ENCODE results near the gene FOXP1. TPM values are rescaled to one million over a fixed set of nuclear protein-coding genes. Genes with fewer than 3 reads are reported as not detected.
"Not testable (repeated sequence)": the region's sequence is repeated elsewhere in the genome, so short reads cannot be mapped to it uniquely, and the experiment has no call there.

Gene FOXP1
- total and polyA plus RNA-seq, 5 experiments from 2014 or later, result 280 to 443 (median 382) TPM

- Mint-ChIP-seq H3K36me3 (peaks cover 5 to 90% (median 10%) of the 10 kb centered on the region in 3 donors), H3K4me3 (peak overlapping the region in 2 of 10 donors; percentile 30 to 50), H3K4me1 (peaks cover 45 to 92% (median 90%) of the 10 kb centered on the region in 4 donors), H3K27ac (peak overlapping the region; percentile 11 to 84 (median 72)), H3K9me3 (no peaks in the 10 kb centered on the region), H3K27me3 (no peaks in the 10 kb centered on the region)
- ATAC-seq (no peak), DNase-seq (no peak)
- POLR2A ChIA-PET, result interaction anchor here (1.2 kb wide), 1 partner anchor 35 kb away, joined by 4 read pairs; no protein-coding TSS in a partner anchor
Observed at GRCh38 chr3:71028802-71029201, 554.7 kb downstream of the FOXP1 start.

DNA sequence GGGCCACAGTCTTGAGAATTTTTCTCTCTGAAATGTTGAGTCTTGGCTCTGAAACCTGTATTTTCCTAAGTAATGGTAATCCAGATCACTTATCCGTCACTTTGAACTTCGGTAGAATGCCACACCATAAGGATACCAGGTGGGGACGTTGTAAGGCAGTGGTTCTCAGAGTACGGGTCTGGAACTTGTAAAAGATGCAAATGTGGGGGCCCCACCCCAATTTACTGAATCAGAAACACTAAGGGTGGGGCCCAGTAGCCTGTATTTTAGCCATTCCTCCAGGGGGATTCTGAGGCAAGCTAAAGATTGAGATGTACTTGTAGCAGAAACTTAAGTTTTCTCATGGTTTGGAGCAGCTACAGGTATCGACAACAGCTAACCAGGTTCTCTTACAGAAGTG, 555.3 kb downstream of the FOXP1 start:
- POLR2A ChIA-PET, result interaction anchor here (0.6 to 1.2 kb wide), 2 partner anchors 28 to 36 kb away, joined by 3 to 4 read pairs; no protein-coding TSS in a partner anchor
- DNase-seq (no peak), ATAC-seq (no peak)
- no peaks in the 10 kb centered on the region for H3K9me3 Mint-ChIP-seq
- H3K4me3 Mint-ChIP-seq, result no peak overlapping the region
- H3K27ac Mint-ChIP-seq, result peak overlapping the region in 5 of 10 donors; percentile 8 to 53 (median 33)
- no peaks in the 10 kb centered on the region for H3K27me3 Mint-ChIP-seq
- H3K36me3 Mint-ChIP-seq, result peaks cover 5 to 91% (median 10%) of the 10 kb centered on the region in 3 donors
- H3K4me1 Mint-ChIP-seq, result peaks cover 47 to 91% (median 90%) of the 10 kb centered on the region in 4 donors

DNA sequence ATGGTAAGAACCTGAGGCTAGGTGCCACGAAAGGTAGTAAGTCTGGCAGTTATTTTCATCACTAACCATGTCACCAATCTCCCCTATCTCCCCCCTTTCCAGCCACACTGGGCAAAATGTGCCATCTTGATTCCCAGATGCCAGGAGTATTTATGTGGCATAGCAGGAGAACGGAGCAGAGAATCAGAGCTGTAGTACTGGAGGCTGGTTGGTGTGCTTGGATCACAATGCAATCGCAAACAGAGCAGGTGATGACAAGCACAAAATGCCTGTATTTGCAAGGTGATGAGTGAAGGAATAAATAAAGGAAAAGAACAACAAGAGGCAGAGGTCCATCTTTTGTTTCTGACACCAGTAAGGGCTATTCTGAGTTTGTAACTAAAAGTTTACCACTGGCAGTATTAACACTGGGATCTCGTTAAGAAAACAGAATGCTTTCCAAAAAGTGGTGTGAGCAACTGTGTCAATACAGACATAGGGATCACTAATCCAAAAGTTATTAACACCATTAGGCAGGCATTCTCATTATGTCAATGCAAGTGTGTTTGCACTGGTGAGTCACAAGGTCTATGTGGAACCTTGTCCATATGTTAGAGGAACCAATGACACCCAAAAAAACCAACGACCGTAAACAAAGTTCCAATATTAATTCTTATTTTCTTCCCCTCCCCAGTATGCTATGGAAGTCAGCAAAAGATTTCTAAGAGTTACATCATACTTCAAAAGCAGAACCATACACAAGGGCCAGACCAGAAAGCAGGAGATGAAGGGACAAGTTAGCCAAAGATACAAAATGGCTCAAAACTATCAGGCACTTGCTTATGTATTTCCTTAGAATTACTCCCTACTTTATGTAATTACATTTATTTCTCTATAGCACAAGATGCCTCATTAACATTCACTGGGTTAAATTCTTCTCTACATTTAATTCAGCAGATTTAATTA, 556.6 kb downstream of the FOXP1 start:
- ATAC-seq, result no peak
- Mint-ChIP-seq H3K36me3 (peaks cover 5 to 88% (median 8%) of the 10 kb centered on the region in 3 donors), H3K4me3 (peak overlapping the region in 1 of 10 donors; percentile 33), H3K4me1 (peaks cover 47 to 88% (median 87%) of the 10 kb centered on the region in 4 donors), H3K27ac (peak overlapping the region; percentile 33 to 91 (median 58)), H3K27me3 (no peaks in the 10 kb centered on the region), H3K9me3 (no peaks in the 10 kb centered on the region)
- POLR2A ChIA-PET, result interaction anchor here (0.6 kb wide), 1 partner anchor 576 kb away, joined by 5 read pairs; no protein-coding TSS in a partner anchor
- no peak for DNase-seq

- POLR2A ChIA-PET, result no interaction called here
Observed at GRCh38 chr3:71025516-71025915, 558.0 kb downstream of the FOXP1 start.

GRCh38 chr3:71025010-71025409, 558.5 kb downstream of the FOXP1 start:
- no peaks in the 10 kb centered on the region for H3K27me3 Mint-ChIP-seq
- peaks cover 44 to 86% (median 84%) of the 10 kb centered on the region in 4 donors for H3K4me1 Mint-ChIP-seq
- ATAC-seq, result no peak
- H3K4me3 Mint-ChIP-seq, result peak overlapping the region in 5 of 10 donors; percentile 9 to 40 (median 22)
- DNase-seq, result no peak
- H3K36me3 Mint-ChIP-seq, result peaks cover 0 to 86% (median 2%) of the 10 kb centered on the region in 3 donors
- H3K9me3 Mint-ChIP-seq, result no peaks in the 10 kb centered on the region
- POLR2A ChIA-PET, result no interaction called here
- peak overlapping the region; percentile 6 to 91 (median 69) for H3K27ac Mint-ChIP-seq

More at GRCh38 chr3:71025516-71025915, 558.0 kb downstream of the FOXP1 start:
- peaks cover 0 to 88% (median 5%) of the 10 kb centered on the region in 3 donors for H3K36me3 Mint-ChIP-seq
- no peaks in the 10 kb centered on the region for H3K9me3 Mint-ChIP-seq
- H3K27me3 Mint-ChIP-seq, result no peaks in the 10 kb centered on the region
- H3K4me3 Mint-ChIP-seq, result peak overlapping the region in 2 of 10 donors; percentile 9 to 21
- ATAC-seq (no peak), DNase-seq (no peak)
- peaks cover 48 to 87% (median 87%) of the 10 kb centered on the region in 4 donors for H3K4me1 Mint-ChIP-seq
- H3K27ac Mint-ChIP-seq, result peak overlapping the region; percentile 25 to 91 (median 70)

GRCh38 chr3:71022551-71023335, 560.8 kb downstream of the FOXP1 start:
- ATAC-seq, result no peak
- no peaks in the 10 kb centered on the region for H3K9me3 Mint-ChIP-seq
- peaks cover 40 to 87% (median 83%) of the 10 kb centered on the region in 4 donors for H3K4me1 Mint-ChIP-seq
- H3K36me3 Mint-ChIP-seq, result peaks cover 0 to 77% (median 0%) of the 10 kb centered on the region in 3 donors
- POLR2A ChIA-PET, result interaction anchor here (1.0 kb wide), 1 partner anchor 15 kb away, joined by 3 read pairs; no protein-coding TSS in a partner anchor
- H3K27ac Mint-ChIP-seq, result peak overlapping the region; percentile 6 to 85 (median 76)
- no peak for DNase-seq
- H3K27me3 Mint-ChIP-seq, result no peaks in the 10 kb centered on the region
- H3K4me3 Mint-ChIP-seq, result no peak overlapping the region

DNA sequence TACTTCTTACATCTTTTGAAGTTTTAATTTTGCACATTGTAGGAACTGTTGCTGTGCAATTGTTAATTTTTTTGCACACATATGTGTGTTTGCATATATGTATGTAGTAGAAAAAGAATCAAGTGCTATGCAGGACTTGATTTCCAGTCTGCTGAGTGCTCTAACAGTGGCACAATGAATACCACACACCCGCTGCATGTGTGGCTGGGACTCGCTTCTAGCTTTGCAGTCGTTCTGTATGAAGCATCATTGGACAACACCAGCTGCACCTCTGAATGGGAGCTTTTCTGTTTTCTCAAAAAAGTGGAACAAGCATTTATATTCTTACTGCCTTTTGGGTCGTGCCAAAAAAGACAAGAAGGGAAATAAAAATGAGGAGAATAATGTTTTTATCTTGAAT, 564.7 kb downstream of the FOXP1 start:
- H3K4me3 Mint-ChIP-seq, result peak overlapping the region in 2 of 10 donors; percentile 1 to 15
- peaks cover 30 to 72% (median 61%) of the 10 kb centered on the region in 4 donors for H3K4me1 Mint-ChIP-seq
- POLR2A ChIA-PET, result no interaction called here
- peaks cover 0 to 4% (median 0%) of the 10 kb centered on the region in 9 donors for H3K9me3 Mint-ChIP-seq
- no peak for DNase-seq
- ATAC-seq, result peak in 1 of 2 donors; percentile 21
- peaks cover 13 to 76% (median 27%) of the 10 kb centered on the region in 3 donors for H3K36me3 Mint-ChIP-seq
- H3K27me3 Mint-ChIP-seq, result no peaks in the 10 kb centered on the region
- peak overlapping the region in 9 of 10 donors; percentile 18 to 87 (median 57) for H3K27ac Mint-ChIP-seq

DNA sequence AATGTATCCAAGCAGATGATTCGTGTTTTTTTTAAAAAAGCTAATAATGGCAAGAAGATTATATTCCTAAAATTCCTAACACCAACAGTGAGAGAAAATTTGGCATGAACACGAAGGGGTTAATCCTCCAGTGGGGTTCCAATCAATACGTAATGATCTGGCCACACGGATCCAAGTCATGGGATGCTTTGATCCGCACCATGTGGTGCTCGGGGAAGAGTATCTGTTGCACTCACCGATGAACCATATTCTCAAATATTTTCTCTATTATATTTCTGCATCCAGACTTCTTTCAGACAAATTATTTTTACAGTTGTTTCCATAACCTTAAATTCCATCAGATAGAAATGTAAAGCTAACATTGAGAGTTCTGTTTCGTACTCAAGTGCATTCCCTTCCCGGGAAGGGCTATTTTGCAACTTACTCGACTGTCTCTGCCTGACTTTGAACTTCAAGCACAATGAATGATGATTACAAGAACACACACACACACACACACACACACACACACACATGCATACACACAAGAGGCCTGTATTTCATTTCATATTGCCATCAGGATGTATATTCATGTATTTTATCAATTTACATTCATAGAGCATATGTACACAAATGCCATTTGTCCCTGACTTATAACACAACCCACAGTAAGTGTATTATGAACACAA, 567.2 kb downstream of the FOXP1 start:
- no peaks in the 10 kb centered on the region for H3K27me3 Mint-ChIP-seq
- H3K9me3 Mint-ChIP-seq, result peaks cover 0 to 4% (median 0%) of the 10 kb centered on the region in 9 donors
- H3K36me3 Mint-ChIP-seq, result peaks cover 13 to 64% (median 34%) of the 10 kb centered on the region in 3 donors
- ATAC-seq, result no peak
- peak overlapping the region in 9 of 10 donors; percentile 41 to 86 (median 60) for H3K27ac Mint-ChIP-seq
- POLR2A ChIA-PET, result interaction anchor here (0.6 kb wide), 1 partner anchor 85 kb away, joined by 3 read pairs; no protein-coding TSS in a partner anchor
- no peak for DNase-seq
- peaks cover 21 to 75% (median 59%) of the 10 kb centered on the region in 4 donors for H3K4me1 Mint-ChIP-seq
- H3K4me3 Mint-ChIP-seq, result peak overlapping the region in 1 of 10 donors; percentile 21

DNA sequence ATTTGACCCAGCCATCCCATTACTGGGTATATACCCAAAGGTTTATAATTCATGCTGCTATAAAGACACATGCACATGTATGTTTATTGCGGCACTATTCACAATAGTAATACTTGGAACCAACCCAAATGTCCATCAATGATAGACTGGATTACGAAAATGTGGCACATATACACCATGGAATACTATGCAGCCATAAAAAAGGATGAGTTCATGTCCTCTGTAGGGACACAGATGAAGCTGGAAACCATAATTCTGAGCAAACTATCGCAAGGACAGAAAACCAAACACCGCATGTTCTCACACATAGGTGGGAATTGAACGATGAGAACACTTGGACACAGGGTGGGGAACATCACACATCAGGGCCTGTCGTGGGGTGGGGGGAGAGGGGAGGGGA, 568.9 kb downstream of the FOXP1 start:
- DNase-seq, H3K9me3 Mint-ChIP-seq, ATAC-seq, POLR2A ChIA-PET, H3K27me3 Mint-ChIP-seq: not testable (repeated sequence)
- peaks cover 13 to 54% (median 34%) of the 10 kb centered on the region in 3 donors for H3K36me3 Mint-ChIP-seq
- peak overlapping the region in 8 of 10 donors; percentile 8 to 79 (median 53) for H3K27ac Mint-ChIP-seq
- peaks cover 18 to 78% (median 64%) of the 10 kb centered on the region in 4 donors for H3K4me1 Mint-ChIP-seq
- peak overlapping the region in 1 of 10 donors; percentile 4 for H3K4me3 Mint-ChIP-seq

GRCh38 chr3:71012971-71013370, 570.6 kb downstream of the FOXP1 start:
- peak overlapping the region in 2 of 10 donors; percentile 10 to 33 for H3K4me3 Mint-ChIP-seq
- peaks cover 13 to 52% (median 34%) of the 10 kb centered on the region in 3 donors for H3K36me3 Mint-ChIP-seq
- POLR2A ChIA-PET, result interaction anchor here (1.0 kb wide), 1 partner anchor 58 kb away, joined by 3 read pairs; no protein-coding TSS in a partner anchor
- no peak for ATAC-seq
- H3K9me3 Mint-ChIP-seq, result peaks cover 0 to 4% (median 0%) of the 10 kb centered on the region in 9 donors
- peaks cover 20 to 80% (median 63%) of the 10 kb centered on the region in 4 donors for H3K4me1 Mint-ChIP-seq
- H3K27me3 Mint-ChIP-seq, result no peaks in the 10 kb centered on the region
- DNase-seq, result no peak
- H3K27ac Mint-ChIP-seq, result peak overlapping the region in 6 of 10 donors; percentile 48 to 91 (median 72)

GRCh38 chr3:71011565-71012287, 571.8 kb downstream of the FOXP1 start:
- POLR2A ChIA-PET, result interaction anchor here (1.0 kb wide), 2 partner anchors 59 to 119 kb away, joined by 3 read pairs; no protein-coding TSS in a partner anchor
- H3K27ac Mint-ChIP-seq, result peak overlapping the region; percentile 81 to 96 (median 91)
- H3K27me3 Mint-ChIP-seq, result no peaks in the 10 kb centered on the region
- H3K9me3 Mint-ChIP-seq, result peaks cover 0 to 4% (median 0%) of the 10 kb centered on the region in 9 donors
- peaks cover 21 to 83% (median 70%) of the 10 kb centered on the region in 4 donors for H3K4me1 Mint-ChIP-seq
- H3K4me3 Mint-ChIP-seq, result peak overlapping the region in 9 of 10 donors; percentile 48 to 79 (median 61)
- H3K36me3 Mint-ChIP-seq, result peaks cover 13 to 61% (median 33%) of the 10 kb centered on the region in 3 donors
- ATAC-seq (no peak), DNase-seq (no peak)
